RWPE2 (cell line): Measurements from ENCODE around the gene GSTA4.

ENCODE experiments used
- ATAC-seq: fragments of 200-7000 bp; cut with Tn5 transposase; 3 replicates; pipeline ENCODE4 v1.9.1; 2021; ENCODE audit warnings: low read depth
- DNase-seq: peaks from one replicate; pipeline ENCODE4 v3.0.0-alpha.2; 2020; ENCODE audit warnings: low spot score
- H3K27ac ChIP-seq: fragments of 450-650 bp; 2 replicates; pipeline ENCODE4 v1.5.1; 2017; ENCODE audit warnings: mild to moderate bottlenecking; ENCODE audit not compliant: poor library complexity, severe bottlenecking
- H3K27me3 ChIP-seq: fragments of 250-450 bp; sonication (Bioruptor Pico); 2 replicates; pipeline ENCODE4 v1.5.1; 2021; ENCODE audit warnings: mild to moderate bottlenecking, moderate library complexity; ENCODE audit not compliant: insufficient read depth, poor library complexity, severe bottlenecking
- H3K36me3 ChIP-seq: fragments of 250-450 bp; sonication (Bioruptor Pico); 2 replicates; pipeline ENCODE4 v1.5.1; 2020; ENCODE audit warnings: low read depth, mild to moderate bottlenecking, moderate library complexity
- H3K4me1 ChIP-seq: fragments of 250-450 bp; sonication (Bioruptor Pico); 2 replicates; pipeline ENCODE4 v1.5.1; 2021; ENCODE audit warnings: mild to moderate bottlenecking, moderate library complexity; ENCODE audit not compliant: insufficient read depth, poor library complexity, severe bottlenecking
- H3K4me3 ChIP-seq: fragments of 250-450 bp; sonication (Bioruptor Pico); 2 replicates; pipeline ENCODE4 v1.5.1; 2021; ENCODE audit warnings: mild to moderate bottlenecking, moderate library complexity; ENCODE audit not compliant: severe bottlenecking
- H3K9me3 ChIP-seq: fragments of 250-450 bp; sonication (Bioruptor Pico); 2 replicates; pipeline ENCODE4 v1.5.1; 2021; ENCODE audit warnings: mild to moderate bottlenecking, moderate library complexity; ENCODE audit not compliant: severe bottlenecking
- TF ChIP-seq, protein P1 (sequence below): fragments of 450-650 bp; IDR thresholded peaks from one replicate; pipeline ENCODE4 v1.5.1; 2017; ENCODE audit warnings: mild to moderate bottlenecking, moderate library complexity; ENCODE audit not compliant: poor library complexity, severe bottlenecking

Gene GSTA4

DNA sequence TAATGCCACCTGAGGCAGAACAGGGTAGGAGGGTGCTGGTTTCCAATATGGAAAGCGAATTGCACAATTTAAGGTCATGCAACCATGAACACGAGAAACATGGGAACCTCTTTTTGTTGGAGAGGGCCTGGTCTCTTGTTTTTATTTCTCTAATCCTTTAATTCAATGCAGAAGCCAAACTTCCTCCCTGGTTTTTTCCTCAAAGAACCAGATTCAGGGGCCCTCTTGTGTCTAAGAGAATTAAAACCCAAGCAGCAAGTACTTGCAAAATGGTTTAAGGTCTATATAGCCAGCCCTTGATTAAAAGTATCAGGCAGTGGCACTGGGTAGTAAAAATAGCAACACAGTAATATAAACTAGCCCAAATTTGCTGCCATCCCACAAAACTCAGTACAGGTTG, 19.5 kb downstream of the GSTA4 start:
- no peak overlapping the region for H3K27ac ChIP-seq
- H3K27me3 ChIP-seq, result no peaks in the 10 kb centered on the region
- no peak for DNase-seq
- TF ChIP-seq, protein P1, sequence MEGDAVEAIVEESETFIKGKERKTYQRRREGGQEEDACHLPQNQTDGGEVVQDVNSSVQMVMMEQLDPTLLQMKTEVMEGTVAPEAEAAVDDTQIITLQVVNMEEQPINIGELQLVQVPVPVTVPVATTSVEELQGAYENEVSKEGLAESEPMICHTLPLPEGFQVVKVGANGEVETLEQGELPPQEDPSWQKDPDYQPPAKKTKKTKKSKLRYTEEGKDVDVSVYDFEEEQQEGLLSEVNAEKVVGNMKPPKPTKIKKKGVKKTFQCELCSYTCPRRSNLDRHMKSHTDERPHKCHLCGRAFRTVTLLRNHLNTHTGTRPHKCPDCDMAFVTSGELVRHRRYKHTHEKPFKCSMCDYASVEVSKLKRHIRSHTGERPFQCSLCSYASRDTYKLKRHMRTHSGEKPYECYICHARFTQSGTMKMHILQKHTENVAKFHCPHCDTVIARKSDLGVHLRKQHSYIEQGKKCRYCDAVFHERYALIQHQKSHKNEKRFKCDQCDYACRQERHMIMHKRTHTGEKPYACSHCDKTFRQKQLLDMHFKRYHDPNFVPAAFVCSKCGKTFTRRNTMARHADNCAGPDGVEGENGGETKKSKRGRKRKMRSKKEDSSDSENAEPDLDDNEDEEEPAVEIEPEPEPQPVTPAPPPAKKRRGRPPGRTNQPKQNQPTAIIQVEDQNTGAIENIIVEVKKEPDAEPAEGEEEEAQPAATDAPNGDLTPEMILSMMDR, result no peak
- no peak for ATAC-seq
- H3K9me3 ChIP-seq, result no peaks in the 10 kb centered on the region
- H3K36me3 ChIP-seq, result no peaks in the 10 kb centered on the region
- H3K4me3 ChIP-seq, result no peak overlapping the region
- no peaks in the 10 kb centered on the region for H3K4me1 ChIP-seq

DNA sequence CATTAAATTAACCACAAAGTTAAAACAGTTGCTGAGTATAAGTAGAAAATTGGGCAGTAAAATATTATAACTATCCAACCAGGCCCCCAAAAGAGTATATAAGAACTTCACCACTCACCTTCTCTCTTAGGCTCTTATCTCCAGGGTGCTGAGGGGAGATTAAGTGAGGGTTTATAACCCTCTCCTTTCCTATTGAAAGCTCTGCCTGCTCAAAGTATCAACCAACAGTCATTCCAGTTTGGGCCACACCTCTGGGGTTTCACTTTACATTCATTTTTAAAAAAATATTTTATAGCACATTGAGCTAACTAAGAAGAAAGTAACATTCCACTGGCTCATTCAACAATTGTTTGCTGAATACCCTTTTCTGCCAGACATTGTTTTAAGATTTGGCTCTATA, 22.1 kb downstream of the GSTA4 start:
- ATAC-seq, result no peak
- no peak for DNase-seq
- Histone ChIP-seq H3K4me3 (no peak overlapping the region), H3K36me3 (no peaks in the 10 kb centered on the region), H3K27me3 (no peaks in the 10 kb centered on the region), H3K4me1 (no peaks in the 10 kb centered on the region), H3K27ac (no peak overlapping the region), H3K9me3 (no peaks in the 10 kb centered on the region)
- TF ChIP-seq, protein P1, result no peak

DNA sequence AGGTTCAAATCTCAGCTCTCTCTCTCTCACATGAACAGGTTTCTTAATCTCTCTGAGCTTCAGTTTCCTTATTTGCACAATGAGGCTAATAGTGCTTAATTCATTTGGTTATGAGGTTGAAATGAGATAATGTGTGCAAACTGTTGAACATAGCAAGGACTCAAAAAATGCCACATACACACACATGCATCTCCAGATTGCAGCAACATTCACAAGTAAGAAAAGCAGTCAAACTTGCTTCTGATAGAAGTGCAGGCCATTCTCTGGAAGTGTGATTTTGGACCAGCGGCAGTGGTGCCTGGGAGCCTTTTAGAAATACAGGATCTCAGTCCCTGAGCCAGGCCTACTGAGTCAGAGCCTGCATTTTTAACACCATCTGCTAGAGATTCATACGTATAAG, 25.7 kb downstream of the GSTA4 start:
- Histone ChIP-seq H3K36me3 (no peaks in the 10 kb centered on the region), H3K27ac (no peak overlapping the region), H3K9me3 (no peaks in the 10 kb centered on the region), H3K4me3 (no peak overlapping the region), H3K4me1 (no peaks in the 10 kb centered on the region), H3K27me3 (no peaks in the 10 kb centered on the region)
- DNase-seq, result no peak
- no peak for ATAC-seq
- TF ChIP-seq, protein P1, result no peak

DNA sequence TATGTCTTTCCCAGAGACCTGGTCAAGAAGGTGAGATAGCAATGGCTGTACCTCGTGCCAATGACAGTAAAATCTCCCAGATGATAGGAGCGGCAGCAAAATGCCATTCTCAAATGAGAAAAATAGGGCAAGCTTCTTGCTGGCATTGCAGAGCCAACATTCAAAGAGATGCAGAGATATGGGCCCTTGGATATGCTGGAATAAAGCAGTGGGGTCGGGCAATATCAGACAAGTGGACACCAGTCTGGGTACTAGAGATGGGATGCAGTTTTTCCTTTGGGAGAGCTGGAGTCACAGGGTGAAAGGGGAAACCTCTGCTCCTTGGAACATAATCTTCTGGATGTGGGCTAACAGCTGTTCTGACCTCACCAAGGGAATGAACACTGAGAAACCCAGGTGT, 29.0 kb downstream of the GSTA4 start:
- H3K4me3 ChIP-seq, result no peak overlapping the region
- TF ChIP-seq, protein P1, result no peak
- ATAC-seq (no peak), DNase-seq (no peak)
- H3K27me3 ChIP-seq, result no peaks in the 10 kb centered on the region
- H3K36me3 ChIP-seq, result no peaks in the 10 kb centered on the region
- H3K27ac ChIP-seq, result no peak overlapping the region
- no peaks in the 10 kb centered on the region for H3K9me3 ChIP-seq
- no peaks in the 10 kb centered on the region for H3K4me1 ChIP-seq

DNA sequence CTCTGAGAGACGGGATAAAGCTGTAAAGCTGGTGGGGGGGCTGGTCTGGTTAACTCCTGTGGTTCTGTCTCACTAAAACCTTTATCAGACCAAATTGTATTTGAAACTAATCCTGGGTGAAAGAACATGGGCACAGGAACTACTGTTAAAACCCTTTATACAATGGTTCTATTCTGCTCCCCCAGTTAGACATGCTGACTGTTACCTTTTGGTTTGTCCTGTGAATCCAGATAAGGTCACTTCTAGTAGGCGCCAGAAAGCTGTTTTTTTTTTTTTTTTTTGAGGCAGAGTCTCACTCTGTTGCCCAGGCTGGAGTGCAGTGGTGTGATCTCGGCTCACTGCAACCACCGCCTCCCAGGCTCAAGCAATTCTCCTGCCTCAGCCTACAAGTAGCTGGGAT, 29.7 kb downstream of the GSTA4 start:
- H3K4me1 ChIP-seq, result no peaks in the 10 kb centered on the region
- H3K36me3 ChIP-seq, result no peaks in the 10 kb centered on the region
- no peak overlapping the region for H3K4me3 ChIP-seq
- TF ChIP-seq, protein P1, result no peak
- no peaks in the 10 kb centered on the region for H3K9me3 ChIP-seq
- no peak for DNase-seq
- H3K27ac ChIP-seq, result no peak overlapping the region
- H3K27me3 ChIP-seq, result no peaks in the 10 kb centered on the region
- no peak for ATAC-seq
